H9 (cell line): Measurements from ENCODE around the gene SEPTIN12. TPM values are rescaled to one million over a fixed set of nuclear protein-coding genes. Genes with fewer than 3 reads are reported as not detected.

Experiments used
- DNase-seq: peaks from one replicate; pipeline ENCODE4 v3.0.0-alpha.2; 2017
- H2AFZ ChIP-seq: one replicate; pipeline ENCODE4 v1.6.1; 2013; ENCODE audit warnings: mild to moderate bottlenecking, low read length, control low read depth, moderate library complexity
- H2AK5ac ChIP-seq: 2 replicates; pipeline ENCODE4 v1.6.1; 2013; ENCODE audit warnings: low read length, control low read depth, mixed read lengths; ENCODE audit not compliant: insufficient read length
- H2BK120ac ChIP-seq: one replicate; pipeline ENCODE4 v1.6.1; 2013; ENCODE audit warnings: low read depth, mild to moderate bottlenecking, low read length, control low read depth, inconsistent platforms; ENCODE audit not compliant: poor library complexity, severe bottlenecking
- H2BK12ac ChIP-seq: 2 replicates; pipeline ENCODE4 v1.6.1; 2013; ENCODE audit warnings: low read length, control low read depth, mixed read lengths, low read depth; ENCODE audit not compliant: insufficient read length
- H2BK15ac ChIP-seq: 2 replicates; pipeline ENCODE4 v1.6.1; 2013; ENCODE audit warnings: low read depth, low read length, control low read depth
- H2BK20ac ChIP-seq: one replicate; pipeline ENCODE4 v1.6.1; 2013; ENCODE audit warnings: low read depth, mild to moderate bottlenecking, low read length, control low read depth, inconsistent platforms; ENCODE audit not compliant: poor library complexity, severe bottlenecking
- H2BK5ac ChIP-seq: 2 replicates; pipeline ENCODE4 v1.6.1; 2013; ENCODE audit warnings: low read length, control low read depth, mixed read lengths; ENCODE audit not compliant: insufficient read length
- H3K14ac ChIP-seq: 2 replicates; pipeline ENCODE4 v1.6.1; 2013; ENCODE audit warnings: low read length, control low read depth; ENCODE audit not compliant: insufficient read depth
- H3K18ac ChIP-seq: 2 replicates; pipeline ENCODE4 v1.6.1; 2013; ENCODE audit warnings: low read depth, mild to moderate bottlenecking, mixed read lengths, low read length, control low read depth; ENCODE audit not compliant: insufficient read length
- H3K23ac ChIP-seq: 2 replicates; pipeline ENCODE4 v1.6.1; 2013; ENCODE audit warnings: low read length, control low read depth, mixed read lengths, low read depth; ENCODE audit not compliant: insufficient read length
- H3K23me2 ChIP-seq: 2 replicates; pipeline ENCODE4 v1.6.1; 2013; ENCODE audit warnings: low read depth, mild to moderate bottlenecking, mixed read lengths, low read length, control low read depth; ENCODE audit not compliant: insufficient read length, poor library complexity, severe bottlenecking
- H3K27ac ChIP-seq: 2 replicates; pipeline ENCODE4 v1.5.1; 2013; ENCODE audit warnings: low read length, control low read depth, mixed read lengths, low read depth; ENCODE audit not compliant: insufficient read length
- H3K27me3 ChIP-seq: 2 replicates; pipeline ENCODE4 v1.6.1; 2013; ENCODE audit warnings: low read length, control low read depth, inconsistent platforms; ENCODE audit not compliant: insufficient read depth
- H3K4ac ChIP-seq: 2 replicates; pipeline ENCODE4 v1.6.1; 2013; ENCODE audit warnings: low read depth, mild to moderate bottlenecking, control low read depth, inconsistent platforms, low read length, moderate library complexity
- H3K4me1 ChIP-seq: 2 replicates; pipeline ENCODE4 v1.6.1; 2013; ENCODE audit warnings: low read length, control low read depth, inconsistent platforms; ENCODE audit not compliant: insufficient read depth
- H3K4me2 ChIP-seq: 2 replicates; pipeline ENCODE4 v1.6.1; 2013; ENCODE audit warnings: low read length, control low read depth, mixed read lengths; ENCODE audit not compliant: insufficient read length, insufficient read depth
- H3K56ac ChIP-seq: 2 replicates; pipeline ENCODE4 v1.6.1; 2013; ENCODE audit warnings: low read depth, mild to moderate bottlenecking, mixed read lengths, low read length, control low read depth; ENCODE audit not compliant: insufficient read length
- H3K79me1 ChIP-seq: 2 replicates; pipeline ENCODE4 v1.6.1; 2013; ENCODE audit warnings: low read depth, mild to moderate bottlenecking, moderate library complexity, low read length, control low read depth, inconsistent platforms; ENCODE audit not compliant: insufficient read depth, poor library complexity, severe bottlenecking
- H3K79me2 ChIP-seq: 2 replicates; pipeline ENCODE4 v1.6.1; 2013; ENCODE audit warnings: low read length, control low read depth, inconsistent platforms; ENCODE audit not compliant: insufficient read depth
- H3K9ac ChIP-seq: 2 replicates; pipeline ENCODE4 v1.6.1; 2013; ENCODE audit warnings: low read length, control low read depth, mixed read lengths; ENCODE audit not compliant: insufficient read length; ENCODE audit errors: extremely low read depth
- H3K9me3 ChIP-seq: one replicate; pipeline ENCODE4 v1.6.1; 2013; ENCODE audit warnings: low read depth, low read length, inconsistent platforms; ENCODE audit not compliant: control insufficient read depth
- H3T11ph ChIP-seq: one replicate; pipeline ENCODE4 v1.6.1; 2013; ENCODE audit warnings: mild to moderate bottlenecking, low read length, control low read depth, inconsistent platforms
- H4K20me1 ChIP-seq: one replicate; pipeline ENCODE4 v1.6.1; 2013; ENCODE audit not compliant: control insufficient read depth, insufficient read length, insufficient read depth
- H4K5ac ChIP-seq: 2 replicates; pipeline ENCODE4 v1.6.1; 2013; ENCODE audit warnings: low read depth, mild to moderate bottlenecking, mixed read lengths, low read length, control low read depth; ENCODE audit not compliant: insufficient read length
- H4K8ac ChIP-seq: replicated peaks from 2 replicates; pipeline ENCODE4 v1.6.1; 2013; ENCODE audit warnings: low read length, control low read depth, mixed read lengths, low read depth; ENCODE audit not compliant: insufficient read length
- H4K91ac ChIP-seq: 2 replicates; pipeline ENCODE4 v1.6.1; 2013; ENCODE audit warnings: low read depth, mild to moderate bottlenecking, moderate library complexity, mixed read lengths, low read length, control low read depth; ENCODE audit not compliant: insufficient read length
- H3K27ac Mint-ChIP-seq, 3 experiments: 2 replicates in 2 of 3; 3 replicates in 1 of 3; pipeline ENCODE4 v1.8.0; 2020 to 2021; ENCODE audit warnings: mixed read lengths in 3 of 3, mild to moderate bottlenecking in 1 of 3, moderate library complexity in 1 of 3
- H3K27me3 Mint-ChIP-seq: 2 replicates; pipeline ENCODE4 v1.8.0; 2021; ENCODE audit warnings: low read depth, mild to moderate bottlenecking, moderate library complexity, mixed read lengths
- H3K36me3 Mint-ChIP-seq, 3 experiments: 2 replicates in 2 of 3; 3 replicates in 1 of 3; pipeline ENCODE4 v1.8.0; 2020 to 2021; ENCODE audit warnings: low read depth in 3 of 3, mixed read lengths in 3 of 3; ENCODE audit not compliant: insufficient read depth in 1 of 3
- H3K4me1 Mint-ChIP-seq, 2 experiments: 2 replicates each; pipeline ENCODE4 v1.8.0; 2020; ENCODE audit warnings: mixed read lengths in 2 of 2
- H3K4me3 Mint-ChIP-seq, 2 experiments: 2 replicates in 1 of 2; 3 replicates in 1 of 2; pipeline ENCODE4 v1.8.0; 2020 to 2021; ENCODE audit warnings: mild to moderate bottlenecking in 2 of 2, mixed read lengths in 2 of 2, moderate library complexity in 1 of 2
- H3K9me3 Mint-ChIP-seq, 2 experiments: 2 replicates in 1 of 2; 3 replicates in 1 of 2; pipeline ENCODE4 v1.8.0; 2020; ENCODE audit warnings: mild to moderate bottlenecking in 2 of 2, mixed read lengths in 2 of 2, moderate library complexity in 1 of 2
- WGBS: extraction: QIAGEN DNeasy Blood & Tissue Kit; methylation state at CpG from one replicate; pipeline ENCODE4 v1.1.7; 2013; ENCODE audit warnings: missing lambda C conversion rate, low lambda C conversion rate, mixed read lengths; ENCODE audit not compliant: insufficient read length; ENCODE audit errors: extremely low coverage; 5-methylcytosine and 5-hydroxymethylcytosine counted together
- total RNA-seq: library from RNA; stranded (reverse); gene quantifications from 2 replicates; pipeline ENCODE4 v1.2.1, GENCODE V29; 2021
- TF ChIP-seq, protein P1 (sequence below): fragments of 200-600 bp; sonication (generic); conservative IDR thresholded peaks from 3 replicates; pipeline ENCODE4 v1.8.0; 2021; ENCODE audit warnings: antibody characterized with exemption, mild to moderate bottlenecking

The SEPTIN12 gene
- total RNA-seq, 1 experiment from 2014 or later: 0.48 TPM

DNA sequence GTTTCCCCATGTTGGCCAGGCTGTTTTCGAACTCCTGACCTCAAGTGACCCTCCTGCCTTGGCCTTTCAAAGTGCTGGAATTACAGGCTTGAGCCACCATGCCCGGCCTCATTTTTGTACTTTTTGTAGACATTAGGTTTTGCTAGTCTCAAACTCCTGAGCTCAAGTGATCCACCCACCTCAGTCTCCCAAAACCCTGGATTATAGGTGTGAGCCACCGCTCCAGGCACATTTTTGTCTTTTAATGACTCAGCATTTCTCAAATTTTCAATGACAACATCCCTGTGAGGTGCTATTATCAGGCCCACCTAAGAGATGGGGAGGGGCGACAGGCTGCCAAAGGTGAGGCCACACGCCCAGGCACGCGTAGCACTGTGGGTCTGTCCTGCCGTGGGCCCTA lies 1.1 kb downstream of the SEPTIN12 start:
- Mint-ChIP-seq H3K4me3 (no peak overlapping the region), H3K27ac (0 out of 7 replicates have a peak overlapping the region, but pooled peaks of 1 of the 3 experiments have one; percentile 34), H3K4me1 (peaks cover 15 to 24% of the 10 kb centered on the region in 2 experiments), H3K36me3 (no peaks in the 10 kb centered on the region), H3K27me3 (no peaks in the 10 kb centered on the region; the same call in 1 of the 2 replicates), H3K9me3 (no peaks in the 10 kb centered on the region; a peak in 1 of 5 replicates)
- no peaks in the 10 kb centered on the region for H3K23me2 ChIP-seq
- no peak overlapping the region for H2AFZ ChIP-seq
- no peak overlapping the region for H2BK5ac ChIP-seq
- H2BK15ac ChIP-seq: no peak overlapping the region
- no peak for DNase-seq
- H3T11ph ChIP-seq: no peak overlapping the region
- H3K14ac ChIP-seq: peak overlapping the region; percentile 11
- no peak overlapping the region for H4K91ac ChIP-seq
- no peak overlapping the region for H3K4ac ChIP-seq
- H3K4me2 ChIP-seq: no peak overlapping the region
- H2AK5ac ChIP-seq: no peak overlapping the region
- H3K18ac ChIP-seq: peak overlapping the region; percentile 33
- H2BK12ac ChIP-seq: no peak overlapping the region
- H3K9ac ChIP-seq: no peak overlapping the region
- H3K27me3 ChIP-seq: no peaks in the 10 kb centered on the region; the same call in 1 of the 2 replicates
- no peak overlapping the region for H2BK20ac ChIP-seq
- no peaks in the 10 kb centered on the region for H3K79me1 ChIP-seq
- H3K4me1 ChIP-seq: peaks cover 3% of the 10 kb centered on the region; the same call in 1 of the 2 replicates
- H3K56ac ChIP-seq: no peak overlapping the region
- H4K5ac ChIP-seq: no peak overlapping the region
- TF ChIP-seq, protein P1, sequence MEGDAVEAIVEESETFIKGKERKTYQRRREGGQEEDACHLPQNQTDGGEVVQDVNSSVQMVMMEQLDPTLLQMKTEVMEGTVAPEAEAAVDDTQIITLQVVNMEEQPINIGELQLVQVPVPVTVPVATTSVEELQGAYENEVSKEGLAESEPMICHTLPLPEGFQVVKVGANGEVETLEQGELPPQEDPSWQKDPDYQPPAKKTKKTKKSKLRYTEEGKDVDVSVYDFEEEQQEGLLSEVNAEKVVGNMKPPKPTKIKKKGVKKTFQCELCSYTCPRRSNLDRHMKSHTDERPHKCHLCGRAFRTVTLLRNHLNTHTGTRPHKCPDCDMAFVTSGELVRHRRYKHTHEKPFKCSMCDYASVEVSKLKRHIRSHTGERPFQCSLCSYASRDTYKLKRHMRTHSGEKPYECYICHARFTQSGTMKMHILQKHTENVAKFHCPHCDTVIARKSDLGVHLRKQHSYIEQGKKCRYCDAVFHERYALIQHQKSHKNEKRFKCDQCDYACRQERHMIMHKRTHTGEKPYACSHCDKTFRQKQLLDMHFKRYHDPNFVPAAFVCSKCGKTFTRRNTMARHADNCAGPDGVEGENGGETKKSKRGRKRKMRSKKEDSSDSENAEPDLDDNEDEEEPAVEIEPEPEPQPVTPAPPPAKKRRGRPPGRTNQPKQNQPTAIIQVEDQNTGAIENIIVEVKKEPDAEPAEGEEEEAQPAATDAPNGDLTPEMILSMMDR: no peak
- H3K79me2 ChIP-seq: no peaks in the 10 kb centered on the region
- H3K23ac ChIP-seq: no peak overlapping the region
- H4K8ac ChIP-seq: no peak overlapping the region
- H3K27ac ChIP-seq: no peak overlapping the region
- no peaks in the 10 kb centered on the region for H3K9me3 ChIP-seq
- no peaks in the 10 kb centered on the region for H4K20me1 ChIP-seq
- WGBS: no CpG with 5 or more reads among the region's 8 CpGs
- H2BK120ac ChIP-seq: no peak overlapping the region
